HG02970 (cell line): ENCODE results near the gene RAB38.

Experiments
- ATAC-seq: cut with Tn5 transposase; IDR thresholded peaks from one replicate; pipeline ENCODE4 v1.9.1; 2021; ENCODE audit warnings: mild to moderate bottlenecking, moderate library complexity, moderate number of reproducible peaks; ENCODE audit not compliant: unreplicated experiment, low FRiP score

The RAB38 gene

GRCh38 chr11:88105951-88106350 lies 69.3 kb downstream of the RAB38 start:
- ATAC-seq: no peak

- ATAC-seq: no peak
Measured at GRCh38 chr11:88105526-88105925, 69.7 kb downstream of the RAB38 start.

- no peak for ATAC-seq
Measured at GRCh38 chr11:88104408-88104807, 70.8 kb downstream of the RAB38 start.

- no peak for ATAC-seq
Measured at GRCh38 chr11:88103337-88104206, 71.7 kb downstream of the RAB38 start.

- ATAC-seq: no peak
Measured at GRCh38 chr11:88102598-88102934, 72.7 kb downstream of the RAB38 start.

- ATAC-seq: no peak
Measured at GRCh38 chr11:88101881-88102597, 73.2 kb downstream of the RAB38 start.

GRCh38 chr11:88100151-88100550 lies 75.1 kb downstream of the RAB38 start:
- ATAC-seq: no peak

- ATAC-seq: no peak
Measured at GRCh38 chr11:88098289-88098688, 77.0 kb downstream of the RAB38 start.

- ATAC-seq: no peak
Measured at GRCh38 chr11:88089134-88089533, 86.1 kb downstream of the RAB38 start.

GRCh38 chr11:88087337-88087736 lies 87.9 kb downstream of the RAB38 start:
- ATAC-seq: no peak

GRCh38 chr11:88086297-88086696 lies 88.9 kb downstream of the RAB38 start:
- ATAC-seq: no peak

- ATAC-seq: no peak
Measured at GRCh38 chr11:88070437-88070836, 104.8 kb downstream of the RAB38 start.

- ATAC-seq: no peak
Measured at GRCh38 chr11:88068848-88069554, 106.2 kb downstream of the RAB38 start.

- ATAC-seq: no peak
Measured at GRCh38 chr11:88066090-88066489, 109.2 kb downstream of the RAB38 start.

GRCh38 chr11:88064097-88064705 lies 111.0 kb downstream of the RAB38 start:
- no peak for ATAC-seq
